Gastroesophageal sphincter (tissue), 4 donors: ENCODE data around the gene POLQ. TPM values are rescaled to one million over a fixed set of nuclear protein-coding genes. Genes with fewer than 3 reads are reported as not detected.

ENCODE experiments used
- ATAC-seq: fragments of 150-250 bp; one replicate; pipeline ENCODE4 v1.9.1; 2016; ENCODE audit warnings: mild to moderate bottlenecking, moderate library complexity
- H3K27ac ChIP-seq, 4 donors: fragments of 200-600 bp; sonication (generic) in 3 of 4; 1 replicate in 3 of 4; 2 replicates in 1 of 4; pipeline ENCODE4 v1.5.1; 2016 to 2019
- H3K27me3 ChIP-seq: fragments of 200-600 bp; sonication (generic); one replicate; pipeline ENCODE4 v1.5.1; 2019
- H3K36me3 ChIP-seq, 2 donors: fragments of 200-600 bp; sonication (generic); one replicate each; pipeline ENCODE4 v1.5.1; 2019; ENCODE audit warnings: control low read depth in 1 of 2
- H3K4me1 ChIP-seq, 3 donors: fragments of 200-600 bp; sonication (generic); 1 replicate in 2 of 3; 2 replicates in 1 of 3; pipeline ENCODE4 v1.5.1; 2016 to 2019; ENCODE audit warnings: control low read depth in 2 of 3
- H3K4me3 ChIP-seq, 2 donors: fragments of 200-600 bp; sonication (generic); one replicate each; pipeline ENCODE4 v1.5.1; 2019; ENCODE audit warnings: mild to moderate bottlenecking in 1 of 2, moderate library complexity in 1 of 2
- H3K9me3 ChIP-seq, 3 donors: fragments of 200-600 bp; sonication (generic); one replicate each; pipeline ENCODE4 v1.5.1; 2017 to 2019; ENCODE audit warnings: control low read depth in 2 of 3
- EP300 ChIP-seq: sonication (generic); formaldehyde crosslinking; IDR thresholded peaks from one replicate; pipeline ENCODE4 v1.6.1; 2017; ENCODE audit warnings: antibody characterized with exemption, mild to moderate bottlenecking
- POLR2A ChIP-seq, 2 donors: fragments of 450-650 bp; IDR thresholded peaks; one replicate each; pipeline ENCODE4 v1.6.1; 2017; ENCODE audit warnings: antibody characterized with exemption in 2 of 2, mild to moderate bottlenecking in 2 of 2, moderate library complexity in 1 of 2
- POLR2AphosphoS5 ChIP-seq: sonication (generic); formaldehyde crosslinking; IDR thresholded peaks from one replicate; pipeline ENCODE4 v1.6.1; 2017; ENCODE audit warnings: antibody characterized with exemption
- WGBS, 2 donors: methylation state at CpG; one replicate each; pipeline ENCODE4 v1.1.5; 2018; ENCODE audit warnings: low coverage in 1 of 2; 5-methylcytosine and 5-hydroxymethylcytosine counted together
- total RNA-seq, 4 donors: library from RNA; depleted of rRNA; stranded (reverse); fragments of >200 nt; gene quantifications; one replicate each; pipeline ENCODE4 v1.1.0, GENCODE V29; 2016
- TF ChIP-seq, protein P1 (sequence below), 4 experiments: fragments of 200-600 bp in 2 of 4; fragments of 450-650 bp in 2 of 4; sonication (generic) in 1 of 4; IDR thresholded peaks; one replicate each; pipeline ENCODE4 v1.5.1; 2017 to 2019; ENCODE audit warnings: antibody characterized with exemption in 4 of 4, mild to moderate bottlenecking in 2 of 4, moderate library complexity in 2 of 4

Gene POLQ
- total RNA-seq, 4 donors from 2014 or later: 0.13 to 0.25 (median 0.15) TPM

DNA sequence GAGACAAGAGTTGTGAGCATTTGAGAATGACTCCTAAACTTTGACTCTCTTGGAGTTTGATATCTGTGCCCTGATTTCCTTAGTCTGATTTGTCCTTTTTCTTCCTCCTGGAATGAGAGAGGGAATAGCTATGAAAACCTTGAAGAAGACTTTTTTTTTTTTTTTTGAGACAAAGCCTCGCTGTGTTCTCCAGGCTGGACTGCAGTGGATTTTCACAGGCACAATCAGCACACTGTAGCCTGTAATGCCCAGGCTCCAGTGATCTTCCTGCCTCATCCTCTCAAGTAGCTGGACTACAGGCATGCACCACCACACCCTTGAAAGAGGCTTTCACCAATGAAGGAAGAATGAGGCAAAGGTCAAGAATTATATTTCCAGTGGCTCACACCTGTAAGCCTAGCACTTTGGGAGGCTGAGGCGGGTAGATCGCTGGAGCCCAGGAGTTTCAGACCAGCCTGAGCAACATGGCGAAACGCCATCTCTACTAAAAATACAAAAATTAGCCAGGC, 11.7 kb upstream of the POLQ start:
- no peaks in the 10 kb centered on the region for H3K9me3 ChIP-seq
- no peak overlapping the region for H3K27ac ChIP-seq
- H3K36me3 ChIP-seq: no peaks in the 10 kb centered on the region
- ATAC-seq: no peak
- H3K4me1 ChIP-seq: no peaks in the 10 kb centered on the region
- H3K4me3 ChIP-seq: no peak overlapping the region
- no peaks in the 10 kb centered on the region for H3K27me3 ChIP-seq
- TF ChIP-seq EP300 (no peak), POLR2AphosphoS5 (no peak), POLR2A (IDR thresholded peaks at IDR 0.05) (no peak)
- TF ChIP-seq, protein P1, sequence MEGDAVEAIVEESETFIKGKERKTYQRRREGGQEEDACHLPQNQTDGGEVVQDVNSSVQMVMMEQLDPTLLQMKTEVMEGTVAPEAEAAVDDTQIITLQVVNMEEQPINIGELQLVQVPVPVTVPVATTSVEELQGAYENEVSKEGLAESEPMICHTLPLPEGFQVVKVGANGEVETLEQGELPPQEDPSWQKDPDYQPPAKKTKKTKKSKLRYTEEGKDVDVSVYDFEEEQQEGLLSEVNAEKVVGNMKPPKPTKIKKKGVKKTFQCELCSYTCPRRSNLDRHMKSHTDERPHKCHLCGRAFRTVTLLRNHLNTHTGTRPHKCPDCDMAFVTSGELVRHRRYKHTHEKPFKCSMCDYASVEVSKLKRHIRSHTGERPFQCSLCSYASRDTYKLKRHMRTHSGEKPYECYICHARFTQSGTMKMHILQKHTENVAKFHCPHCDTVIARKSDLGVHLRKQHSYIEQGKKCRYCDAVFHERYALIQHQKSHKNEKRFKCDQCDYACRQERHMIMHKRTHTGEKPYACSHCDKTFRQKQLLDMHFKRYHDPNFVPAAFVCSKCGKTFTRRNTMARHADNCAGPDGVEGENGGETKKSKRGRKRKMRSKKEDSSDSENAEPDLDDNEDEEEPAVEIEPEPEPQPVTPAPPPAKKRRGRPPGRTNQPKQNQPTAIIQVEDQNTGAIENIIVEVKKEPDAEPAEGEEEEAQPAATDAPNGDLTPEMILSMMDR (IDR thresholded peaks at IDR 0.05): no peak
- WGBS, 2 donors: 57% methylated on average over 1 of the region's 5 CpGs; no CpG with 5 or more reads in 1 of the 2 donors

DNA sequence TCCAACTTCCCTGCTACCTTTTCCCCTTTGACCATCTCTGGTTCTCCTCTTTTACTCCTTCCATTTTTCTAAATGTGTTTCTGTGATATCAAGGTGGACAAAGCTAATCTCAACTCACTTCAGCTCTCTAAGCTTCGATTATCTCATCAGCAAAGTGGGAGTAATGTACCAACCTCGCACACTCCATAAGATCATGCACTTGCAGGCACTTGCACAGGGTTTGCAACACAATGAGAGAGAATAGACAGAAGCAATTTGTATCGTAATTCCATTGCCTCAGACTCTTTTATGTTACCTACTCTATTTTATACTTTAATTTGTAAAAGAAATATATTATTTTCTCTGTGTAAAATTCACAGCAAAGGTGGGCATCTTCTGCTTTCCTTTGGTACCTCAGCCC, 7.0 kb upstream of the POLQ start:
- Histone ChIP-seq H3K36me3 (no peaks in the 10 kb centered on the region), H3K27me3 (no peaks in the 10 kb centered on the region), H3K9me3 (no peaks in the 10 kb centered on the region), H3K27ac (no peak overlapping the region), H3K4me3 (no peak overlapping the region), H3K4me1 (no peaks in the 10 kb centered on the region)
- WGBS, 2 donors: 80 to 81% methylated on average over 3 of the region's 3 CpGs
- ATAC-seq: no peak
- TF ChIP-seq POLR2A (IDR thresholded peaks at IDR 0.05): no peak

DNA sequence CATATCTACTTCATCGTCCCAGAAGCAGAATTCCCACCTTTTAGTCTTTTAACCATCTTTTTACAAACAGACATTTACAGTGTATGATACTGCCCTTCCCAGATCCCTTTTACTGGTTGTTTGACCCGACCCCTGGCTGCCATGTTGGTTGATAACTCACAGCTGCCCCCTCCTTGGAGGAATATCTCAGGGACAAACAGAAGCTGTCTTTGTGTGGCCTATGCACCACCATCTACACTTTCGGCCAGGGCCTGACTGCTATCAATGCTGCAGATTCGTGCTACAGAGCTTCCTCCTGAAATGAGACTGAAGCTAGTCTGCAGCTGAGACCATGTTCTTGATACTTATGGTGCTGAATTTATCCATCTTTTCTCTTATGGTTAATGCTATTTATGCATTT, 6.6 kb upstream of the POLQ start:
- no peaks in the 10 kb centered on the region for H3K36me3 ChIP-seq
- TF ChIP-seq POLR2A (IDR thresholded peaks at IDR 0.05): no peak
- WGBS, 2 donors: 12 to 23% methylated on average over 4 of the region's 4 CpGs
- no peak overlapping the region for H3K27ac ChIP-seq
- no peaks in the 10 kb centered on the region for H3K9me3 ChIP-seq
- no peak for ATAC-seq
- no peak overlapping the region for H3K4me3 ChIP-seq
- no peaks in the 10 kb centered on the region for H3K4me1 ChIP-seq
- H3K27me3 ChIP-seq: no peaks in the 10 kb centered on the region

DNA sequence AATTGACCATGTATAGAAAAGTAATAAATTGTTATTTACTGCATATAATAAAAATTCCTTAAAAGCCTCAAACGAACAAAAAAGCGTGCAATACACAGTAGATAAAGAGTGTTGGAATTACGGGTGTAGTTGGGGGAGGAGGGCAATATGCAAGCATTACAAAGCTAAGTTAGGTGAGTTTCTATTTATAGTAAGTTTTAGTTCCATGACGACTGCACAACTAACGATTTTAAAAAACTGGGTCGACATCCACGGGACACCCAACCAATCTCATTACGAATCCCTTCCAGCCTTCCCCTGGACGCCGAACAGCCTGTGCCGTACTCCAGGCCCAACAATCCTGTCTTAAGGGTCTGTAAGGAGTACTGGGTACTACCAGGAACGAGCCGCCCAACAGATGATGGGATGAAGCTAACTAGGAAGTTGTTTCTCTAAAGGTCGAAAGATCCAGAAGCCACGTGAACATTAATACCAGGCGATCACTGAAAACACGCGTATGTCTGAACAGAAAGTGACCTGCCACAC, 677 bp downstream of the POLQ start:
- peaks cover 0 to 9% (median 5%) of the 10 kb centered on the region in 3 donors for H3K4me1 ChIP-seq

DNA sequence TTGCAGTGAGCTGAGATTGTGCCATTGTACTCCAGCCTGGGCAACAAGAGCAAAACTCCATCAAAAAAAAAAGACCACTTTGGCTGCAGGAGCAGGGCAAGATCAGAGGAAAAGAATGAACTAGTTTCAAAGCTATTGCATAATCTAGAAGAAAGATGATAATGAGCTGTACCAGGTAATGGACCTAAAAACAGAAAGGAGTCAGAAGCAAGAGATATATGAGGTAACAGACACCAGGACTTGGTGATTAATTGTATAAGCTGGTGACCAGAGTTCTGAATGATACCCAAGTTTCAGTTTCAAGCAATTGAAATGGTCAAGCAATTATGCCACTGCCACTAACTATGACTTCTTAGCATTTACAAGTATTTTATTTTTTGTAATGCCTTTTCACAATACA, 2.9 kb downstream of the POLQ start:
- no peaks in the 10 kb centered on the region for H3K27me3 ChIP-seq
- no peaks in the 10 kb centered on the region for H3K36me3 ChIP-seq
- H3K4me3 ChIP-seq: no peak overlapping the region
- H3K4me1 ChIP-seq: peaks cover 0 to 9% (median 5%) of the 10 kb centered on the region in 3 donors
- no peak for ATAC-seq
- TF ChIP-seq EP300 (no peak), POLR2AphosphoS5 (no peak), POLR2A (IDR thresholded peaks at IDR 0.05) (no peak)
- TF ChIP-seq, protein P1 (IDR thresholded peaks at IDR 0.05): no peak
- no peak overlapping the region for H3K27ac ChIP-seq
- H3K9me3 ChIP-seq: no peaks in the 10 kb centered on the region

More for the DNA sequence above, 677 bp downstream of the POLQ start:
- Histone ChIP-seq H3K36me3 (no peaks in the 10 kb centered on the region), H3K4me3 (peak overlapping the region; percentile 55 to 84), H3K27ac (peak overlapping the region in 1 of 4 donors; percentile 82), H3K9me3 (no peaks in the 10 kb centered on the region), H3K27me3 (no peaks in the 10 kb centered on the region)
- no peak for ATAC-seq
- no peak for TF ChIP-seq POLR2AphosphoS5
- TF ChIP-seq, protein P1 (IDR thresholded peaks at IDR 0.05): no peak
- WGBS, 2 donors: 3 to 7% methylated on average over 15 to 18 of the region's 18 CpGs

DNA sequence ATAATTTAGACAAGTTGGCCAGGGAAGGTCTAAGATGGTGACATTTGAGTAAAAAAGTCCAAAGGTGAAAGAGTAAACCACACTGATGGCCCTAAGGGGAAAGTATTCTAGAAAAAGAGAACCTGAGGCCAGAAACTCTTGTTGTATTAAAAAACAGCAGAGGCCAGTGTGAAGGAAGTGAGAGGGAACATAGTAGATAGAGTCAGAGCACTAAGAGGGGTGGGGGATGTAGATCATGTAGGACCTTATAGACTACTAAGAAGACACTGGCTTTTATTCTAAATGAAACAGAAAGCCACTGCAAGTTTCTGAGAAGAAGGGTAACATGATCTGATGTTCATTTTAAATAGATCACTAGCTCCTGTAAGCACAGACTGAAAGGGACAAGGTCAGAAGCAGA, 14.5 kb downstream of the POLQ start:
- no peaks in the 10 kb centered on the region for H3K4me1 ChIP-seq
- TF ChIP-seq POLR2AphosphoS5 (no peak), EP300 (no peak), POLR2A (IDR thresholded peaks at IDR 0.05) (no peak)
- TF ChIP-seq, protein P1 (IDR thresholded peaks at IDR 0.05): no peak
- no peaks in the 10 kb centered on the region for H3K36me3 ChIP-seq
- ATAC-seq: no peak
- no peak overlapping the region for H3K27ac ChIP-seq
- no peaks in the 10 kb centered on the region for H3K27me3 ChIP-seq
- no peak overlapping the region for H3K4me3 ChIP-seq
- H3K9me3 ChIP-seq: no peaks in the 10 kb centered on the region
